HEK293 (cell line): ENCODE results near the gene ENO4.

Experiments
- CTCF ChIA-PET: fragments of 350-600 bp; formaldehyde crosslinking; extraction: SDS; loops from one replicate; lab custom pipeline; 2021; ENCODE audit warnings: antibody characterized with exemption; lab: Yijun Ruan, JAX
- POLR2A ChIA-PET: fragments of 300-600 bp; formaldehyde crosslinking; extraction: SDS; loops from one replicate; lab custom pipeline; 2020; ENCODE audit warnings: antibody characterized with exemption, inconsistent platforms; lab: Yijun Ruan, JAX
- H3K27ac ChIP-seq: fragments of 200-500 bp; sonication (Bioruptor generic); 2 replicates; pipeline ENCODE4 v1.5.1; 2014; ENCODE audit warnings: low read depth, low read length, control low read depth, inconsistent platforms; ENCODE audit errors: extremely low read depth
- H3K36me3 ChIP-seq, 2 experiments: fragments of 200-500 bp in 1 of 2; sonication (Bioruptor generic) in 1 of 2; 1 replicate in 1 of 2; 2 replicates in 1 of 2; pipeline ENCODE4 v1.5.1; 2014 to 2017; ENCODE audit warnings: inconsistent platforms in 2 of 2, low read length in 2 of 2; ENCODE audit not compliant: control insufficient read depth in 2 of 2, insufficient read depth in 1 of 2
- H3K4me1 ChIP-seq: fragments of 200-500 bp; sonication (Bioruptor generic); 2 replicates; pipeline ENCODE4 v1.5.1; 2014; ENCODE audit warnings: mild to moderate bottlenecking, low read length, inconsistent platforms; ENCODE audit not compliant: control insufficient read depth, insufficient read depth
- H3K4me3 ChIP-seq: 2 replicates; pipeline ENCODE4 v1.5.1; 2011; ENCODE audit warnings: low read depth, mild to moderate bottlenecking, control low read depth, low read length, moderate library complexity
- H3K9me3 ChIP-seq: fragments of 200-500 bp; sonication (Bioruptor generic); 2 replicates; pipeline ENCODE4 v1.5.1; 2014; ENCODE audit warnings: low read depth, low read length, inconsistent platforms; ENCODE audit not compliant: control insufficient read depth, insufficient read depth
- HOXD13 ChIP-seq: sonication (generic); formaldehyde crosslinking; IDR thresholded peaks from 2 replicates; pipeline ENCODE4 v1.8.0; 2022; ENCODE audit warnings: missing genetic modification reagents, borderline replicate concordance
- KLF1 ChIP-seq: fragments of 450-650 bp; formaldehyde crosslinking; IDR thresholded peaks from 2 replicates; pipeline ENCODE4 v1.5.1; 2016; ENCODE audit warnings: missing biosample characterization, missing genetic modification characterization
- PBX3 ChIP-seq: sonication (generic); formaldehyde crosslinking; IDR thresholded peaks from 2 replicates; pipeline ENCODE4 v1.8.1; 2022; ENCODE audit warnings: mild to moderate bottlenecking, moderate library complexity, missing genetic modification reagents
- ZNF280C ChIP-seq: fragments of 450-650 bp; formaldehyde crosslinking; IDR thresholded peaks from 2 replicates; pipeline ENCODE4 v1.5.1; 2016; ENCODE audit warnings: missing biosample characterization, missing genetic modification characterization
- ZNF335 ChIP-seq: fragments of 450-650 bp; formaldehyde crosslinking; conservative IDR thresholded peaks from 2 replicates; pipeline ENCODE4 v1.5.1; 2016; ENCODE audit warnings: missing biosample characterization, missing genetic modification characterization
- ZNF341 ChIP-seq: fragments of 450-650 bp; formaldehyde crosslinking; IDR thresholded peaks from 2 replicates; pipeline ENCODE4; 2016; ENCODE audit warnings: low read depth, missing biosample characterization, missing genetic modification characterization
- ZNF354C ChIP-seq: fragments of 450-650 bp; formaldehyde crosslinking; IDR thresholded peaks from 2 replicates; pipeline ENCODE4 v1.5.1; 2016; ENCODE audit warnings: missing biosample characterization, missing genetic modification characterization, low read depth, borderline replicate concordance
- ZNF433 ChIP-seq: fragments of 450-650 bp; formaldehyde crosslinking; IDR thresholded peaks from 2 replicates; pipeline ENCODE4 v1.5.1; 2016; ENCODE audit warnings: missing biosample characterization, missing genetic modification characterization, low read depth
- ZNF521 ChIP-seq: fragments of 450-650 bp; formaldehyde crosslinking; IDR thresholded peaks from 2 replicates; pipeline ENCODE4 v1.5.1; 2017; ENCODE audit warnings: missing biosample characterization, mild to moderate bottlenecking, missing genetic modification characterization
- ZNF529 ChIP-seq: fragments of 450-650 bp; formaldehyde crosslinking; IDR thresholded peaks from 2 replicates; pipeline ENCODE4 v1.5.1; 2017; ENCODE audit warnings: missing genetic modification characterization, missing biosample characterization; ENCODE audit not compliant: insufficient replicate concordance
- ZNF596 ChIP-seq: fragments of 450-650 bp; IDR thresholded peaks from 2 replicates; pipeline ENCODE4 v1.5.0; 2018; ENCODE audit warnings: missing biosample characterization, mild to moderate bottlenecking, missing genetic modification characterization, moderate library complexity
- ZNF610 ChIP-seq: fragments of 450-650 bp; formaldehyde crosslinking; IDR thresholded peaks from 2 replicates; pipeline ENCODE4 v1.5.1; 2016; ENCODE audit warnings: missing biosample characterization, missing genetic modification characterization, borderline replicate concordance
- ZNF701 ChIP-seq: fragments of 450-650 bp; formaldehyde crosslinking; IDR thresholded peaks from 2 replicates; pipeline ENCODE4 v1.5.1; 2016; ENCODE audit warnings: missing biosample characterization, missing genetic modification characterization
- TF ChIP-seq, protein P1 (sequence below): fragments of 450-650 bp; formaldehyde crosslinking; conservative IDR thresholded peaks from 2 replicates; pipeline ENCODE4 v1.5.1; 2016; ENCODE audit warnings: low read depth, missing biosample characterization, missing genetic modification characterization

Gene ENO4

DNA sequence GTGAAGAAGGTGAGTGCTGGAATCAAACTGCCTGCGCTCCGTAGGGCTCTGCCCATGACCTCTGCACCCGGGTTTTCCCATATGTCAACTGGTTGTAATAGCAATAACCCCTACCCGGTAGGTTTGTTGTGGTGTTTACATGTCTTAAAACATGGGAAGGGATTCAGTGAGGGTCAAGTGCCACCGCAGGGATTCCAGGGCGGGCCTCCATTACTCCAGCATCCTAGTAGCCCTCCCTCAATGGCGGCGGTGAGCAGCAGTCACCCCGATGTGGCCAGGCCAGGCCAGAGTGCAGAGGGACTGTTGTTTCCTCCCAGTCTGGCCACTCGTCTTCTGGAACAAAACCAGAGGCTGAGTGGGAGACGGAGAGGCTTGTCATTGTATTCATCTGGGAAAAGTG lies 37.6 kb upstream of the ENO4 start (continued):
- TF ChIP-seq, protein P1, sequence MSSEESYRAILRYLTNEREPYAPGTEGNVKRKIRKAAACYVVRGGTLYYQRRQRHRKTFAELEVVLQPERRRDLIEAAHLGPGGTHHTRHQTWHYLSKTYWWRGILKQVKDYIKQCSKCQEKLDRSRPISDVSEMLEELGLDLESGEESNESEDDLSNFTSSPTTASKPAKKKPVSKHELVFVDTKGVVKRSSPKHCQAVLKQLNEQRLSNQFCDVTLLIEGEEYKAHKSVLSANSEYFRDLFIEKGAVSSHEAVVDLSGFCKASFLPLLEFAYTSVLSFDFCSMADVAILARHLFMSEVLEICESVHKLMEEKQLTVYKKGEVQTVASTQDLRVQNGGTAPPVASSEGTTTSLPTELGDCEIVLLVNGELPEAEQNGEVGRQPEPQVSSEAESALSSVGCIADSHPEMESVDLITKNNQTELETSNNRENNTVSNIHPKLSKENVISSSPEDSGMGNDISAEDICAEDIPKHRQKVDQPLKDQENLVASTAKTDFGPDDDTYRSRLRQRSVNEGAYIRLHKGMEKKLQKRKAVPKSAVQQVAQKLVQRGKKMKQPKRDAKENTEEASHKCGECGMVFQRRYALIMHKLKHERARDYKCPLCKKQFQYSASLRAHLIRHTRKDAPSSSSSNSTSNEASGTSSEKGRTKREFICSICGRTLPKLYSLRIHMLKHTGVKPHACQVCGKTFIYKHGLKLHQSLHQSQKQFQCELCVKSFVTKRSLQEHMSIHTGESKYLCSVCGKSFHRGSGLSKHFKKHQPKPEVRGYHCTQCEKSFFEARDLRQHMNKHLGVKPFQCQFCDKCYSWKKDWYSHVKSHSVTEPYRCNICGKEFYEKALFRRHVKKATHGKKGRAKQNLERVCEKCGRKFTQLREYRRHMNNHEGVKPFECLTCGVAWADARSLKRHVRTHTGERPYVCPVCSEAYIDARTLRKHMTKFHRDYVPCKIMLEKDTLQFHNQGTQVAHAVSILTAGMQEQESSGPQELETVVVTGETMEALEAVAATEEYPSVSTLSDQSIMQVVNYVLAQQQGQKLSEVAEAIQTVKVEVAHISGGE (tag by site-specific recombination) = no peak
- TF ChIP-seq ZNF529 (tag by site-specific recombination) (no peak), ZNF335 (tag by site-specific recombination) (no peak), HOXD13 (CRISPR knock-in tag) (no peak), ZNF521 (tag by site-specific recombination) (no peak), ZNF433 (no peak), ZNF354C (tag by site-specific recombination) (no peak)
- TF ChIP-seq, all 188 proteins: peak for 0

- CTCF ChIA-PET = interaction anchor here (0.7 to 1.4 kb wide), 4 partner anchors 28 to 359 kb away, joined by 3 to 4 read pairs (median 3); no protein-coding TSS in a partner anchor
Observed at GRCh38 chr10:116815641-116816415, 33.5 kb upstream of the ENO4 start.

More at GRCh38 chr10:116815641-116816415, 33.5 kb upstream of the ENO4 start:
- no peaks in the 10 kb centered on the region for H3K4me1 ChIP-seq
- POLR2A ChIA-PET = interaction anchor here (0.7 kb wide), 1 partner anchor 159 kb away, joined by 4 read pairs; no protein-coding TSS in a partner anchor
- H3K36me3 ChIP-seq = no peaks in the 10 kb centered on the region
- no peaks in the 10 kb centered on the region for H3K9me3 ChIP-seq
- no peak overlapping the region for H3K27ac ChIP-seq
- TF ChIP-seq ZNF701 (tag by site-specific recombination) (no peak), ZNF280C (tag by site-specific recombination) (no peak), ZNF529 (tag by site-specific recombination) (no peak), ZNF341 (tag by site-specific recombination) (no peak), PBX3 (no peak), ZNF596 (tag by site-specific recombination) (no peak), ZNF610 (no peak), KLF1 (tag by site-specific recombination) (no peak)
- H3K4me3 ChIP-seq = no peak overlapping the region
